HCT116 (cell line): ENCODE results near the gene SPATA6. TPM values are rescaled to one million over a fixed set of nuclear protein-coding genes. Genes with fewer than 3 reads are reported as not detected.

Experiments used
- ATAC-seq: fragments of 200-7000 bp; cut with Tn5 transposase; 2 replicates; pipeline ENCODE4 v1.9.1; 2020; ENCODE audit warnings: mild to moderate bottlenecking, moderate library complexity
- BruUV-seq: library from RNA; stranded (reverse); fragments of 400-500 nt; replicated peaks from 2 replicates; lab custom pipeline; 2021; lab: Mats Ljungman, UMichigan
- CTCF ChIA-PET: fragments of 300-600 bp; sonication (Branson Sonifier 250); formaldehyde crosslinking; loops from one replicate; lab custom pipeline; 2021; ENCODE audit warnings: antibody characterized with exemption; lab: Charles Lee
- POLR2A ChIA-PET: fragments of 300-600, 350-600 bp; sonication (Branson Sonifier 250); formaldehyde crosslinking; loops from one replicate; lab custom pipeline; 2021; ENCODE audit warnings: antibody characterized with exemption; lab: Charles Lee
- RAD21 ChIA-PET, 2 experiments: fragments of 300-600 bp; sonication (Branson Sonifier 250); formaldehyde crosslinking; loops; one replicate each; lab custom pipeline; 2023; ENCODE audit warnings: low total read pairs in 2 of 2; ENCODE audit not compliant: uncharacterized antibody in 2 of 2, unreplicated experiment in 2 of 2, low non-redundant PET in 1 of 2; lab: Charles Lee
- DNase-seq: peaks from one replicate; pipeline ENCODE4 v3.0.0-alpha.2; 2010; ENCODE audit warnings: low read depth, low spot score
- H2AFZ ChIP-seq: fragments of 200-600 bp; shearing (Covaris generic), sonication (generic); 2 replicates; pipeline ENCODE4 v1.6.1; 2017; ENCODE audit warnings: low read depth, mixed run types, mixed read lengths, antibody characterized with exemption, low read length; ENCODE audit not compliant: poor library complexity, severe bottlenecking
- H3K27ac ChIP-seq: 2 replicates; pipeline ENCODE4 v1.5.1; 2012; ENCODE audit warnings: low read depth, low read length
- H3K27me3 ChIP-seq: fragments of 200-600 bp; sonication (generic); 2 replicates; pipeline ENCODE4 v1.6.1; 2016; ENCODE audit warnings: mixed run types, low read length, mixed read lengths; ENCODE audit not compliant: insufficient read depth
- H3K36me3 ChIP-seq, 2 experiments: fragments of 200-500 bp in 1 of 2; fragments of 200-600 bp in 1 of 2; sonication (Bioruptor generic) in 1 of 2; sonication (generic) in 1 of 2; 2 replicates each; pipeline versions ENCODE4 v1.5.1 to v1.6.1; 2014 to 2016; ENCODE audit warnings: low read length in 2 of 2, inconsistent platforms in 1 of 2, mixed read lengths in 1 of 2, mixed run types in 1 of 2; ENCODE audit not compliant: insufficient read depth in 2 of 2, control insufficient read depth in 1 of 2
- H3K4me1 ChIP-seq, 2 experiments: fragments of 200-600 bp in 1 of 2; sonication (generic) in 1 of 2; 2 replicates each; pipeline versions ENCODE4 v1.5.1 to v1.6.1; 2012 to 2017; ENCODE audit warnings: low read length in 2 of 2, inconsistent platforms in 1 of 2, mild to moderate bottlenecking in 1 of 2, mixed read lengths in 1 of 2, mixed run types in 1 of 2, moderate library complexity in 1 of 2; ENCODE audit not compliant: insufficient read depth in 2 of 2, control insufficient read depth in 1 of 2
- H3K4me2 ChIP-seq: fragments of 200-600 bp; sonication (generic); 2 replicates; pipeline ENCODE4 v1.6.1; 2017; ENCODE audit warnings: mixed run types, low read length, mixed read lengths
- H3K4me3 ChIP-seq, 2 experiments: fragments of 200-600 bp in 1 of 2; sonication (generic) in 1 of 2; replicated peaks in 1 of 2; 2 replicates each; pipeline ENCODE4 v1.5.1; 2011 to 2016; ENCODE audit warnings: low read length in 2 of 2, control low read depth in 1 of 2, low read depth in 1 of 2, mild to moderate bottlenecking in 1 of 2, mixed read lengths in 1 of 2, mixed run types in 1 of 2
- H3K79me2 ChIP-seq: fragments of 200-600 bp; sonication (generic); 2 replicates; pipeline ENCODE4 v1.6.1; 2017; ENCODE audit warnings: mild to moderate bottlenecking, mixed run types, low read length, moderate library complexity, mixed read lengths; ENCODE audit not compliant: insufficient read depth
- H3K9ac ChIP-seq: fragments of 200-600 bp; sonication (generic); 2 replicates; pipeline ENCODE4 v1.6.1; 2016; ENCODE audit warnings: low read length, mixed read lengths
- H3K9me2 ChIP-seq: fragments of 200-600 bp; sonication (generic), shearing (Covaris generic); 2 replicates; pipeline ENCODE4 v1.6.1; 2017; ENCODE audit warnings: mixed run types, mild to moderate bottlenecking, moderate library complexity; ENCODE audit not compliant: insufficient read depth
- H3K9me3 ChIP-seq, 2 experiments: fragments of 200-500 bp in 1 of 2; fragments of 200-600 bp in 1 of 2; sonication (Bioruptor generic) in 1 of 2; sonication (generic) in 1 of 2; 2 replicates each; pipeline ENCODE4 v1.6.1; 2014 to 2017; ENCODE audit warnings: low read length in 2 of 2, mixed read lengths in 2 of 2, inconsistent platforms in 1 of 2, low read depth in 1 of 2, mild to moderate bottlenecking in 1 of 2, mixed run types in 1 of 2, moderate library complexity in 1 of 2; ENCODE audit not compliant: control insufficient read depth in 1 of 2, insufficient read depth in 1 of 2
- H4K20me1 ChIP-seq: fragments of 200-600 bp; sonication (generic), shearing (Covaris generic); 2 replicates; pipeline ENCODE4 v1.6.1; 2017; ENCODE audit warnings: mixed run types, mild to moderate bottlenecking, moderate library complexity; ENCODE audit not compliant: insufficient read depth
- CEBPB ChIP-seq: IDR thresholded peaks from 2 replicates; pipeline ENCODE4 v1.6.1; 2012; ENCODE audit warnings: low read depth
- EGR1 ChIP-seq: IDR thresholded peaks from 2 replicates; pipeline ENCODE4 v1.6.1; 2012; ENCODE audit warnings: low read depth
- ELF1 ChIP-seq: IDR thresholded peaks from 2 replicates; pipeline ENCODE4 v1.6.1; 2012; ENCODE audit warnings: low read depth, borderline replicate concordance
- EZH2phosphoT487 ChIP-seq: fragments of 200-600 bp; IDR thresholded peaks from 2 replicates; pipeline ENCODE4 v1.6.1; 2018; ENCODE audit warnings: antibody characterized with exemption, borderline replicate concordance
- JUND ChIP-seq: IDR thresholded peaks from 2 replicates; pipeline ENCODE4 v1.6.1; 2012
- POLR2A ChIP-seq: IDR thresholded peaks from 2 replicates; pipeline ENCODE4 v1.7.0; 2011; ENCODE audit warnings: borderline replicate concordance; ENCODE audit not compliant: insufficient read depth, insufficient read length; ENCODE audit errors: extremely low read depth
- SP1 ChIP-seq: IDR thresholded peaks from 2 replicates; pipeline ENCODE4 v1.6.1; 2012; ENCODE audit warnings: low read depth
- SRF ChIP-seq: IDR thresholded peaks from 2 replicates; pipeline ENCODE4 v1.6.1; 2012; ENCODE audit warnings: low read depth
- TCF7L2 ChIP-seq: IDR thresholded peaks from 2 replicates; pipeline ENCODE4 v1.7.0; 2011; ENCODE audit warnings: borderline replicate concordance, inconsistent platforms; ENCODE audit not compliant: insufficient read depth, insufficient read length; ENCODE audit errors: extremely low read depth
- YY1 ChIP-seq: IDR thresholded peaks from 2 replicates; pipeline ENCODE4 v1.6.1; 2011; ENCODE audit warnings: low read length, low read depth, moderate library complexity, mild to moderate bottlenecking; ENCODE audit not compliant: insufficient replicate concordance; ENCODE audit errors: extremely low read depth
- ZFX ChIP-seq: fragments of 450-650 bp; IDR thresholded peaks from 2 replicates; pipeline ENCODE4 v1.6.1; 2017
- ZNF274 ChIP-seq: fragments of 200-500 bp; sonication (Bioruptor generic); IDR thresholded peaks from 2 replicates; pipeline ENCODE4 v1.6.1; 2014; ENCODE audit warnings: mild to moderate bottlenecking, low read depth, low read length, inconsistent platforms
- intact Hi-C: fragments of 100-400 bp; cut with micrococcal nuclease; formaldehyde crosslinking; loops from 2 replicates; pipeline ENCODE4 v1.10.0; 2022
- total RNA-seq: library from RNA; stranded (reverse); gene quantifications from one replicate; pipeline ENCODE4 v1.2.1, GENCODE V29; 2021; ENCODE audit not compliant: unreplicated experiment
- TF ChIP-seq, protein P1 (sequence below): IDR thresholded peaks from 2 replicates; pipeline ENCODE4 v1.6.1; 2011; ENCODE audit warnings: mild to moderate bottlenecking, low read length, moderate library complexity; ENCODE audit not compliant: insufficient replicate concordance; ENCODE audit errors: extremely low read depth
- TF ChIP-seq, protein P2 (sequence below): IDR thresholded peaks from 2 replicates; pipeline ENCODE4 v1.6.1; 2012

SPATA6 gene
- total RNA-seq, 1 experiment from 2014 or later: 8.6 TPM

DNA sequence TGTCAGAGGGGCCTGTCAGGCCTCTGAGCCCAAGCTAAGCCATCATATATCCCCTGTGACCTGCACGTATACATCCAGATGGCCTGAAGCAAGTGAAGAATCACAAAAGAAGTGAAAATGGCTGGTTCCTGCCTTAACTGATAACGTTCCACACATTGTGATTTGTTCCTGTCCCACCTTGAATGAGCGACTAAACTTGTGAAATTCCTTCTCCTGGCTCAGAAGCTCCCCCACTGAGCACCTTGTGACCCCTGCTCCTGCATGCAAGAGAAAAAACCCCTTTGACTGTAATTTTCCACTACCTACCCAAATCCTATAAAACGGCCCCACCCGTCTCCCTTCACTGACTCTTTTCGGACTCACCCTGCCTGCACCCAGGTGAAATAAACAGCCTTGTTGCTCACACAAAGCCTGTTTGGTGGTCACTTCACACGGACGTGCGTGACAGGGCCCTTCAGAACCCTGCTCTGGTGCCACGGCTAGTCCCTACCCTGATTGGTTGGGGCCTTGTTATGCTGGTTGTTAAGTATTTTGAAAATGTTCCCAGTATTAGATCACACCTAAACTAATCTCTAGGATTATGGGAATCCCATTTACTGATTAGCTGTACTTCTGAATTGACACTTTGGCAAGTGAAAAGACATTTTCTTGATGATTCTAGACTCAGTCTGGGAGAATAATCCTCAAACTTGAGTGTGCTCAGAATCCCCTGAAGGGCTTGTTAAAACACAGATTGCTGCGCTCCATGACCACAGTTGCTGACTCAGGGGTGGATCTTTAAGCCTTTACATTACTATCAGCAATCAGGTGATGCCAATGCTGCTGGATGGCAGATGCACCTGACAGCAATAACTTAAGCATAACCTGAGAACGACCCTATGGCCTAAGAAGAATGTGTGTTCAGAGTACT, 28.8 kb upstream of the SPATA6 start:
- POLR2A ChIA-PET: no interaction called here
- no peaks in the 10 kb centered on the region for H3K36me3 ChIP-seq
- BruUV-seq: no TSS peak
- H2AFZ ChIP-seq: no peak overlapping the region
- no peaks in the 10 kb centered on the region for H3K79me2 ChIP-seq
- ATAC-seq (no peak), DNase-seq (no peak)
- no peak for TF ChIP-seq CEBPB
- no peak overlapping the region for H3K9ac ChIP-seq
- RAD21 ChIA-PET: no interaction called here
- no peaks in the 10 kb centered on the region for H4K20me1 ChIP-seq
- CTCF ChIA-PET: no interaction called here
- no peak overlapping the region for H3K4me2 ChIP-seq
- H3K4me1 ChIP-seq: peaks cover 0 to 4% of the 10 kb centered on the region in 2 experiments; a peak in 2 of 4 replicates
- intact Hi-C loops: no loop called here
- H3K9me2 ChIP-seq: no peaks in the 10 kb centered on the region
- H3K9me3 ChIP-seq: no peaks in the 10 kb centered on the region
- no peak overlapping the region for H3K27ac ChIP-seq
- H3K27me3 ChIP-seq: no peaks in the 10 kb centered on the region; the same call in 1 of the 2 replicates
- H3K4me3 ChIP-seq: no peak overlapping the region

DNA sequence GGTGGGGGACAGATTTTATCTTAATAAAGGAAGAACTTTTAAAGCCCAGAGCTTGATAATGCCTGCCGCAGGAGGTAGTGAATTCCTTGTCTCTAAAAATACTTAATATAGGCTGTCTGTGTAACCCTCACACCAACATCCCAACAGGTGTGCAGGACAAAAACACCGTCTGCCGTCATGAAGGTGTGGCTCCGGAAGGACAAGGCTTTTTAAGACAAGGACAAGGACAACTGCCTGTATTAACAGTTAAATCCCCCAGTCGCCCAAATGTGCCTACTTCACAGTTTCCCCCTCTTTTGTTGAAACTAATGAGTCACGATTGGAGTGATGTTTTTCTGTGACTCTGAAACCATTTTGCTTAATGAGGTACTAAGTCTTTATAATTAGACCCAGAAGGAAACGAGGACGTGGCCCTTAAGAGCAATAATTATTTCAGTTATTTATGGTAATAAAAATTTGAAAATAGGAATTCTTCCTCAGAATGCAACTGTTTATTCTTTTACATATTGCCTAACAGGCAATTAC, 27.3 kb upstream of the SPATA6 start:
- H2AFZ ChIP-seq: no peak overlapping the region
- TF ChIP-seq TCF7L2 (no peak), YY1 (no peak), ELF1 (no peak), CEBPB (no peak), POLR2A (no peak), ZFX (no peak), EZH2phosphoT487 (no peak), SP1 (no peak), JUND (no peak), SRF (no peak), ZNF274 (no peak), EGR1 (no peak)
- TF ChIP-seq, protein P1, sequence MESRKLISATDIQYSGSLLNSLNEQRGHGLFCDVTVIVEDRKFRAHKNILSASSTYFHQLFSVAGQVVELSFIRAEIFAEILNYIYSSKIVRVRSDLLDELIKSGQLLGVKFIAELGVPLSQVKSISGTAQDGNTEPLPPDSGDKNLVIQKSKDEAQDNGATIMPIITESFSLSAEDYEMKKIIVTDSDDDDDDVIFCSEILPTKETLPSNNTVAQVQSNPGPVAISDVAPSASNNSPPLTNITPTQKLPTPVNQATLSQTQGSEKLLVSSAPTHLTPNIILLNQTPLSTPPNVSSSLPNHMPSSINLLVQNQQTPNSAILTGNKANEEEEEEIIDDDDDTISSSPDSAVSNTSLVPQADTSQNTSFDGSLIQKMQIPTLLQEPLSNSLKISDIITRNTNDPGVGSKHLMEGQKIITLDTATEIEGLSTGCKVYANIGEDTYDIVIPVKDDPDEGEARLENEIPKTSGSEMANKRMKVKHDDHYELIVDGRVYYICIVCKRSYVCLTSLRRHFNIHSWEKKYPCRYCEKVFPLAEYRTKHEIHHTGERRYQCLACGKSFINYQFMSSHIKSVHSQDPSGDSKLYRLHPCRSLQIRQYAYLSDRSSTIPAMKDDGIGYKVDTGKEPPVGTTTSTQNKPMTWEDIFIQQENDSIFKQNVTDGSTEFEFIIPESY: no peak
- TF ChIP-seq, protein P2, sequence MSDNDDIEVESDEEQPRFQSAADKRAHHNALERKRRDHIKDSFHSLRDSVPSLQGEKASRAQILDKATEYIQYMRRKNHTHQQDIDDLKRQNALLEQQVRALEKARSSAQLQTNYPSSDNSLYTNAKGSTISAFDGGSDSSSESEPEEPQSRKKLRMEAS: no peak
- TF ChIP-seq, all 23 proteins: peak for 0
- intact Hi-C loops: loop anchor here (5.0 to 10.0 kb wide), 2 partner anchors 297 to 394 kb away; no protein-coding TSS in a partner anchor
- ChIA-PET RAD21 (no interaction called here), POLR2A (no interaction called here), CTCF (interaction anchor here (1.7 kb wide), 1 partner anchor 32 kb away, joined by 13 read pairs; no protein-coding TSS in a partner anchor)
- H3K9me2 ChIP-seq: no peaks in the 10 kb centered on the region
- ATAC-seq (no peak), DNase-seq (no peak)
- H3K36me3 ChIP-seq: no peaks in the 10 kb centered on the region
- no peaks in the 10 kb centered on the region for H4K20me1 ChIP-seq
- H3K79me2 ChIP-seq: no peaks in the 10 kb centered on the region
- no TSS peak for BruUV-seq
- H3K4me2 ChIP-seq: no peak overlapping the region
- no peak overlapping the region for H3K27ac ChIP-seq
- H3K9me3 ChIP-seq: no peaks in the 10 kb centered on the region
- no peak overlapping the region for H3K9ac ChIP-seq
- H3K4me1 ChIP-seq: peaks cover 0 to 4% of the 10 kb centered on the region in 2 experiments; a peak in 2 of 4 replicates
- H3K27me3 ChIP-seq: no peaks in the 10 kb centered on the region; the same call in 1 of the 2 replicates
- H3K4me3 ChIP-seq: no peak overlapping the region
